Epithelial cell of esophagus (primary cell): ENCODE results near the gene VLDLR.
A peak's percentile ranks its signal among the peaks of the same experiment; 100 is the strongest.

Experiments
- DNase-seq: peaks from one replicate; pipeline ENCODE4 v3.0.0; 2010; ENCODE audit warnings: low read depth
- H3K4me3 ChIP-seq: 2 replicates; pipeline ENCODE4 v1.5.1; 2011; ENCODE audit warnings: mild to moderate bottlenecking, low read length, control low read depth
- CTCF ChIP-seq: IDR thresholded peaks from 2 replicates; pipeline ENCODE4 v1.5.1; 2011; ENCODE audit warnings: low read depth, mild to moderate bottlenecking, low read length, control low read depth, inconsistent platforms; ENCODE audit not compliant: insufficient read depth; ENCODE audit errors: missing control alignments

Gene VLDLR

GRCh38 chr9:2674141-2674824, 52.7 kb downstream of the VLDLR start:
- DNase-seq, result no peak
- TF ChIP-seq CTCF, result no peak
- H3K4me3 ChIP-seq, result no peak overlapping the region

GRCh38 chr9:2675834-2676233, 54.2 kb downstream of the VLDLR start:
- DNase-seq, result no peak
- no peak overlapping the region for H3K4me3 ChIP-seq
- TF ChIP-seq CTCF, result no peak

GRCh38 chr9:2676466-2676865, 54.9 kb downstream of the VLDLR start:
- no peak overlapping the region for H3K4me3 ChIP-seq
- TF ChIP-seq CTCF, result no peak
- peak; percentile 15 for DNase-seq

GRCh38 chr9:2677915-2678889, 56.6 kb downstream of the VLDLR start:
- peak; percentile 75 for DNase-seq
- H3K4me3 ChIP-seq, result no peak overlapping the region
- TF ChIP-seq CTCF, result no peak

GRCh38 chr9:2679011-2679410, 57.4 kb downstream of the VLDLR start:
- H3K4me3 ChIP-seq, result no peak overlapping the region
- peak; percentile 72 for DNase-seq
- TF ChIP-seq CTCF, result no peak

- DNase-seq, result peak; percentile 42
These were observed 60.4 kb downstream of the VLDLR start for GRCh38 chr9:2681981-2682380.

More at GRCh38 chr9:2681981-2682380, 60.4 kb downstream of the VLDLR start:
- no peak overlapping the region for H3K4me3 ChIP-seq
- no peak for TF ChIP-seq CTCF
